GM18505 (cell line): ENCODE results near the gene KIAA0232.
"Not testable (repeated sequence)": the region's sequence is repeated elsewhere in the genome, so short reads cannot be mapped to it uniquely, and the experiment has no call there.

Experiments used
- ATAC-seq: cut with Tn5 transposase; IDR thresholded peaks from one replicate; pipeline ENCODE4 v1.9.1; 2021; ENCODE audit not compliant: unreplicated experiment
- POLR2A ChIP-seq: IDR thresholded peaks from 4 replicates; pipeline ENCODE4 v1.6.1; 2011; ENCODE audit warnings: borderline replicate concordance; ENCODE audit not compliant: insufficient read depth, insufficient read length; ENCODE audit errors: extremely low read depth

Gene KIAA0232

GRCh38 chr4:6775746-6776145 lies 6.8 kb upstream of the KIAA0232 start:
- ATAC-seq: no peak
- no peak for TF ChIP-seq POLR2A

- no peak for TF ChIP-seq POLR2A
- no peak for ATAC-seq
These were observed 5.4 kb upstream of the KIAA0232 start for GRCh38 chr4:6776920-6777635.

- no peak for TF ChIP-seq POLR2A
- no peak for ATAC-seq
These were observed 4.8 kb upstream of the KIAA0232 start for GRCh38 chr4:6777636-6778281.

GRCh38 chr4:6778435-6778834 lies 4.1 kb upstream of the KIAA0232 start:
- no peak for TF ChIP-seq POLR2A
- no peak for ATAC-seq

GRCh38 chr4:6779667-6780565 lies 2.6 kb upstream of the KIAA0232 start:
- ATAC-seq: no peak
- no peak for TF ChIP-seq POLR2A

GRCh38 chr4:6781113-6781512 lies 1.4 kb upstream of the KIAA0232 start:
- no peak for ATAC-seq
- TF ChIP-seq POLR2A: no peak

- no peak for TF ChIP-seq POLR2A
- ATAC-seq: no peak
These were observed 966 bp upstream of the KIAA0232 start for GRCh38 chr4:6781561-6781960.

GRCh38 chr4:6782846-6783110 lies 251 bp downstream of the KIAA0232 start:
- TF ChIP-seq POLR2A: no peak
- no peak for ATAC-seq

- peak; percentile 57 for TF ChIP-seq POLR2A
- peak; percentile 70 for ATAC-seq
These were observed 819 bp downstream of the KIAA0232 start for GRCh38 chr4:6783111-6783981.

GRCh38 chr4:6785572-6785925 lies 3.0 kb downstream of the KIAA0232 start:
- no peak for TF ChIP-seq POLR2A
- no peak for ATAC-seq

- ATAC-seq: no peak
These were observed 5.6 kb downstream of the KIAA0232 start for GRCh38 chr4:6788123-6788522.

GRCh38 chr4:6791245-6791644 lies 8.7 kb downstream of the KIAA0232 start:
- ATAC-seq: not testable (repeated sequence)

More at GRCh38 chr4:6788123-6788522, 5.6 kb downstream of the KIAA0232 start:
- no peak for TF ChIP-seq POLR2A

- not testable (repeated sequence) for ATAC-seq
These were observed 9.3 kb downstream of the KIAA0232 start for GRCh38 chr4:6791796-6792195.
